Effector memory CD4-positive, alpha-beta T cell (primary cell): ENCODE results near the gene B4GAT1.

Source experiments
- DNase-seq, 3 donors: peaks; one replicate each; pipeline ENCODE4 v3.0.0-alpha.2; 2020
- H3K27ac ChIP-seq: 2 replicates; pipeline ENCODE4 v1.7.0; 2013; ENCODE audit warnings: mild to moderate bottlenecking, low read length, moderate library complexity; ENCODE audit not compliant: insufficient read depth, poor library complexity, severe bottlenecking
- H3K27me3 ChIP-seq: replicated peaks from 2 replicates; pipeline ENCODE4 v1.7.0; 2013; ENCODE audit warnings: mild to moderate bottlenecking, low read length; ENCODE audit not compliant: insufficient read depth, control insufficient read depth, poor library complexity, severe bottlenecking
- H3K36me3 ChIP-seq: 2 replicates; pipeline ENCODE4 v1.7.0; 2013; ENCODE audit warnings: mild to moderate bottlenecking, low read length, moderate library complexity; ENCODE audit not compliant: control insufficient read depth, insufficient read depth
- H3K4me1 ChIP-seq: 2 replicates; pipeline ENCODE4 v1.7.0; 2013; ENCODE audit warnings: low read length, mild to moderate bottlenecking; ENCODE audit not compliant: control insufficient read depth, insufficient read depth, poor library complexity, severe bottlenecking
- H3K4me3 ChIP-seq: 2 replicates; pipeline ENCODE4 v1.7.0; 2013; ENCODE audit warnings: low read length, low read depth, mild to moderate bottlenecking; ENCODE audit not compliant: insufficient read depth, poor library complexity, severe bottlenecking
- H3K9me3 ChIP-seq: 2 replicates; pipeline ENCODE4 v1.7.0; 2013; ENCODE audit warnings: mild to moderate bottlenecking, low read length, moderate library complexity; ENCODE audit not compliant: control insufficient read depth

The B4GAT1 gene

GRCh38 chr11:66329165-66329673 is 18.2 kb downstream of the B4GAT1 start:
- no peak overlapping the region for H3K27ac ChIP-seq

DNA sequence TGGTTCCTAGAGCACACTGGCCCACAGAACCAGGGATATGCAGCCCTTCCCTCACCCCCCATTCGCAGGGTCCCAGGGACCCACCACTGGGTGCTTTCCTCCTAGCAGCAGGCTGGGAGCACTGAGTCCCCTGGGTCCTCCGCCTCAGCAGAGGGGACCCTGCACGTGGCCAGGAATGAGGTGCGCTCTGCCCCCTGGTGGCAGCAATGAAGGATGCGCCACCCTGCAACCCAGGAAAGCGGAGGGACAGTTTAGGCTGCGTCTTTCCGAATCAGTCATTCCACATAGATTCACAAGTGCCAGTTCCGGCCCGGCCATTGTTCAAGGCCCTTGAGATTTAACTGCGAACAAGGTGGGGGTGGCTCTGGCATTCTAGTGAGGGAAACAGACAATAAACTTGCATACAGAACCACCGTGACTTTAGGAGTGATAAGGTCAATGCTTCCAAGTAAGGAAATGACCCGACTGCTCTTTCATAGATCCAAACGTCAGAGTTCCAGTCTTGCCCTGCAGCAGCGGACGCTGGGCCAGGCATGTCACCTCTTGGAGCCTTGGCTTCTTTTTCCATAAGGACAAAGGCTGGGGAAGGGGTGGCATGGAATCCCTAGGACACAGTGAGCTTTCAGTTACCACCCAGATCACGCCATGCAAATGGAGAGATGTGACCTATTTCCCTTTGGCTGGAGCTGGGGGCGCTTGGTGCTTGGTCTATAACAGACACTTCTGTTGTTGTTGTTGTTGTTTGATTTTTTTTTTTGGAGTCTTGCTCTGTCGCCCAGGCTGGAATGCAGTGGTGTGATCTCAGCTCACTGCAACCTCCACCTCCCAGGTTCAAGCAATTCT is 18.9 kb downstream of the B4GAT1 start:
- peaks cover 27% of the 10 kb centered on the region for H3K4me1 ChIP-seq
- no peaks in the 10 kb centered on the region for H3K27me3 ChIP-seq
- no peaks in the 10 kb centered on the region for H3K9me3 ChIP-seq
- H3K27ac ChIP-seq = no peak overlapping the region
- no peak overlapping the region for H3K4me3 ChIP-seq
- H3K36me3 ChIP-seq = no peaks in the 10 kb centered on the region
- peak; percentile 62 to 64 (median 63) for DNase-seq

More at GRCh38 chr11:66329165-66329673, 18.2 kb downstream of the B4GAT1 start:
- no peak for DNase-seq
- H3K4me3 ChIP-seq = no peak overlapping the region
- H3K27me3 ChIP-seq = no peaks in the 10 kb centered on the region
- H3K4me1 ChIP-seq = peaks cover 27% of the 10 kb centered on the region
- H3K36me3 ChIP-seq = no peaks in the 10 kb centered on the region
- no peaks in the 10 kb centered on the region for H3K9me3 ChIP-seq

GRCh38 chr11:66328031-66328301 is 19.5 kb downstream of the B4GAT1 start:
- no peaks in the 10 kb centered on the region for H3K36me3 ChIP-seq
- H3K27ac ChIP-seq = no peak overlapping the region
- no peaks in the 10 kb centered on the region for H3K27me3 ChIP-seq
- peak in 1 of 3 donors; percentile 35 for DNase-seq
- H3K9me3 ChIP-seq = no peaks in the 10 kb centered on the region
- no peak overlapping the region for H3K4me3 ChIP-seq
- H3K4me1 ChIP-seq = peaks cover 27% of the 10 kb centered on the region

- no peak overlapping the region for H3K27ac ChIP-seq
- H3K4me1 ChIP-seq = peaks cover 27% of the 10 kb centered on the region
- no peaks in the 10 kb centered on the region for H3K9me3 ChIP-seq
- no peaks in the 10 kb centered on the region for H3K36me3 ChIP-seq
- no peak overlapping the region for H3K4me3 ChIP-seq
- no peaks in the 10 kb centered on the region for H3K27me3 ChIP-seq
- DNase-seq = no peak
Measured at GRCh38 chr11:66327171-66328030, 20.0 kb downstream of the B4GAT1 start.

- no peaks in the 10 kb centered on the region for H3K9me3 ChIP-seq
- peaks cover 27% of the 10 kb centered on the region for H3K4me1 ChIP-seq
Measured at GRCh38 chr11:66326261-66327111, 20.9 kb downstream of the B4GAT1 start.

GRCh38 chr11:66325263-66325671 is 22.2 kb downstream of the B4GAT1 start:
- Histone ChIP-seq H3K27me3 (no peaks in the 10 kb centered on the region), H3K27ac (no peak overlapping the region), H3K4me3 (no peak overlapping the region), H3K36me3 (no peaks in the 10 kb centered on the region), H3K9me3 (no peaks in the 10 kb centered on the region), H3K4me1 (peaks cover 27% of the 10 kb centered on the region)
- DNase-seq = no peak

More at GRCh38 chr11:66326261-66327111, 20.9 kb downstream of the B4GAT1 start:
- Histone ChIP-seq H3K4me3 (no peak overlapping the region), H3K27me3 (no peaks in the 10 kb centered on the region), H3K36me3 (no peaks in the 10 kb centered on the region), H3K27ac (peak overlapping the region; percentile 24)
- DNase-seq = no peak

GRCh38 chr11:66324664-66325063 is 22.8 kb downstream of the B4GAT1 start:
- no peaks in the 10 kb centered on the region for H3K27me3 ChIP-seq
- no peak overlapping the region for H3K27ac ChIP-seq
- H3K4me1 ChIP-seq = peaks cover 27% of the 10 kb centered on the region
- no peaks in the 10 kb centered on the region for H3K36me3 ChIP-seq
- no peaks in the 10 kb centered on the region for H3K9me3 ChIP-seq
- no peak for DNase-seq
- no peak overlapping the region for H3K4me3 ChIP-seq

DNA sequence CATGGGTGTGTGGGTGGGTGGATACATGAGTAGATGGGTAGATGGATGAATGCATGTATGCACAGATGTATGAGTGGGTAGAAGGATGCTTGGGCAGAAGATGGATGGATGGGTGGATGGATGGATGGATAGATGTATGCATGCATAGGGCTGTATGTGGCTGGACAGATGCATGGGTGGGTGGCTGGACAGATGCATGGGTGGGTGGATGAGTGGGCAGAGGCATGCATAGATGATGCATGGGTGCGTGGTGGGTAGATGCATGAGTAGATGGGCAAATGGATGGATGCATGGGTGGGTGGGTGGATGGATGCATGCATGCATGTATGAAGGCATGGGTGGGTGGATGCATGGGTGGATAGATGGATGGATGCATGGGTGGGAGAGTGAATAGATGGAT is 23.7 kb downstream of the B4GAT1 start:
- Histone ChIP-seq H3K4me1 (peaks cover 30% of the 10 kb centered on the region), H3K36me3 (no peaks in the 10 kb centered on the region), H3K27ac (no peak overlapping the region), H3K9me3 (no peaks in the 10 kb centered on the region), H3K27me3 (no peaks in the 10 kb centered on the region), H3K4me3 (no peak overlapping the region)
- DNase-seq = no peak

- H3K27ac ChIP-seq = no peak overlapping the region
- no peaks in the 10 kb centered on the region for H3K27me3 ChIP-seq
- DNase-seq = no peak
- H3K4me1 ChIP-seq = peaks cover 30% of the 10 kb centered on the region
- no peaks in the 10 kb centered on the region for H3K36me3 ChIP-seq
- no peak overlapping the region for H3K4me3 ChIP-seq
- no peaks in the 10 kb centered on the region for H3K9me3 ChIP-seq
Measured at GRCh38 chr11:66322732-66323427, 24.5 kb downstream of the B4GAT1 start.
